Measurements from ENCODE around the gene TTC38.

DNA sequence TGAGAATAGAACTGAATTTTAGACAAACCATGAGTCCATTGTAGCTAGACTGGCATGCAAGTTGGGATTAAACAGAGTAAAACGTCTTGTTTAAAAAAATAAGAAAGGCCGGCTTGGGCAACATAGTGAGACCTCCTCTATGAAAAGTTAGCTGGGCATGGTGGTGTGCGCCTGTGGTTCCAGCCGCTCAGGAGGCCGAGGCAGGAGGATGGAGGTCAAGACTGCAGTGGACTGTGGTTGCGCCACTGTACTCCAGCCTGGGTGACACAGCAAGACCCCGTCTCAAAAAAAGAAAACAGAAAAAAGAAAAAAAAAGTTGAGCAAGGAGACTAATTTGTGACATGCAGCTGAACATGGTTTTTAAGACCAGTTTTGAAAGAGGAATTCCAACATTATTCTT, 41.2 kb upstream of the TTC38 start:
- TF ChIP-seq, protein P1, sequence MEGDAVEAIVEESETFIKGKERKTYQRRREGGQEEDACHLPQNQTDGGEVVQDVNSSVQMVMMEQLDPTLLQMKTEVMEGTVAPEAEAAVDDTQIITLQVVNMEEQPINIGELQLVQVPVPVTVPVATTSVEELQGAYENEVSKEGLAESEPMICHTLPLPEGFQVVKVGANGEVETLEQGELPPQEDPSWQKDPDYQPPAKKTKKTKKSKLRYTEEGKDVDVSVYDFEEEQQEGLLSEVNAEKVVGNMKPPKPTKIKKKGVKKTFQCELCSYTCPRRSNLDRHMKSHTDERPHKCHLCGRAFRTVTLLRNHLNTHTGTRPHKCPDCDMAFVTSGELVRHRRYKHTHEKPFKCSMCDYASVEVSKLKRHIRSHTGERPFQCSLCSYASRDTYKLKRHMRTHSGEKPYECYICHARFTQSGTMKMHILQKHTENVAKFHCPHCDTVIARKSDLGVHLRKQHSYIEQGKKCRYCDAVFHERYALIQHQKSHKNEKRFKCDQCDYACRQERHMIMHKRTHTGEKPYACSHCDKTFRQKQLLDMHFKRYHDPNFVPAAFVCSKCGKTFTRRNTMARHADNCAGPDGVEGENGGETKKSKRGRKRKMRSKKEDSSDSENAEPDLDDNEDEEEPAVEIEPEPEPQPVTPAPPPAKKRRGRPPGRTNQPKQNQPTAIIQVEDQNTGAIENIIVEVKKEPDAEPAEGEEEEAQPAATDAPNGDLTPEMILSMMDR (IDR thresholded peaks at IDR 0.05; ENCODE audit: extremely low read depth in 1 of 2, insufficient read depth in 1 of 2, low read depth in 1 of 2, low read length in 2 of 2) = no peak
- TF ChIP-seq POLR2A (IDR thresholded peaks at IDR 0.05; ENCODE audit: low read depth, low read length) (no peak), EZH2 (IDR thresholded peaks at IDR 0.05; ENCODE audit: borderline replicate concordance, low read depth, low read length, severe bottlenecking) (no peak), POLR2AphosphoS5 (IDR thresholded peaks at IDR 0.05; ENCODE audit: insufficient read depth, low read depth, low read length) (no peak), MAX (IDR thresholded peaks at IDR 0.05; ENCODE audit: insufficient read depth, insufficient read length) (no peak), MYC (IDR thresholded peaks at IDR 0.05; ENCODE audit: low read depth, low read length) (no peak), JUN (IDR thresholded peaks at IDR 0.05; ENCODE audit: borderline replicate concordance, insufficient read depth, insufficient read length, low read depth) (no peak), FOS (IDR thresholded peaks at IDR 0.05; ENCODE audit: borderline replicate concordance, insufficient read depth, low read length) (no peak), GATA2 (IDR thresholded peaks at IDR 0.05; ENCODE audit: insufficient read depth, insufficient read length, low read depth, low read length) (no peak)

All from endothelial cell of umbilical vein (primary cell).